CD14-positive monocyte (primary cell): ENCODE data around the gene TNIK. TPM values are rescaled to one million over a fixed set of nuclear protein-coding genes. Genes with fewer than 3 reads are reported as not detected.

Experiments
- DNase-seq, 3 donors: peaks; one replicate each; pipeline ENCODE4 v3.0.0-alpha.2; 2011 to 2022
- H2AFZ ChIP-seq: 2 replicates; pipeline ENCODE4 v1.6.0; 2012; ENCODE audit warnings: mild to moderate bottlenecking, low read depth, low read length, inconsistent platforms; ENCODE audit not compliant: insufficient read depth, poor library complexity, severe bottlenecking
- H3K27ac ChIP-seq, 2 donors: 1 replicate in 1 of 2; 2 replicates in 1 of 2; pipeline ENCODE4 v1.5.1; 2012 to 2013; ENCODE audit warnings: low read length in 2 of 2, control low read depth in 1 of 2, inconsistent platforms in 1 of 2, low read depth in 1 of 2, mild to moderate bottlenecking in 1 of 2
- H3K27me3 ChIP-seq, 2 donors: one replicate each; pipeline versions ENCODE4 v1.6.0 to v1.6.1; 2011 to 2013; ENCODE audit warnings: low read length in 2 of 2; ENCODE audit not compliant: control insufficient read depth in 2 of 2, insufficient read depth in 2 of 2
- H3K36me3 ChIP-seq, 2 donors: replicated peaks in 1 of 2; 1 replicate in 1 of 2; 2 replicates in 1 of 2; pipeline versions ENCODE4 v1.5.1 to v1.6.1; 2012 to 2013; ENCODE audit warnings: low read length in 2 of 2, control low read depth in 1 of 2, inconsistent platforms in 1 of 2, mild to moderate bottlenecking in 1 of 2; ENCODE audit not compliant: insufficient read depth in 2 of 2, control insufficient read depth in 1 of 2
- H3K4me1 ChIP-seq, 2 donors: 1 replicate in 1 of 2; 2 replicates in 1 of 2; pipeline versions ENCODE4 v1.5.1 to v1.6.1; 2012 to 2013; ENCODE audit warnings: low read length in 2 of 2, control low read depth in 1 of 2, inconsistent platforms in 1 of 2, mild to moderate bottlenecking in 1 of 2, moderate library complexity in 1 of 2; ENCODE audit not compliant: insufficient read depth in 2 of 2, control insufficient read depth in 1 of 2
- H3K4me2 ChIP-seq: replicated peaks from 2 replicates; pipeline ENCODE3; 2012; ENCODE audit warnings: low read length, moderate library complexity, mild to moderate bottlenecking; ENCODE audit not compliant: poor library complexity, severe bottlenecking; ENCODE audit errors: extremely low read depth
- H3K4me3 ChIP-seq, 3 experiments: fragments of 200-600 bp in 1 of 3; sonication (generic) in 1 of 3; replicated peaks in 1 of 3; 1 replicate in 2 of 3; 2 replicates in 1 of 3; pipeline ENCODE4 v1.5.1; 2011 to 2013; ENCODE audit warnings: low read length in 3 of 3, mild to moderate bottlenecking in 3 of 3, control low read depth in 2 of 3, low read depth in 2 of 3, inconsistent platforms in 1 of 3, moderate library complexity in 1 of 3
- H3K79me2 ChIP-seq: 2 replicates; pipeline ENCODE4 v1.6.0; 2012; ENCODE audit warnings: mild to moderate bottlenecking, control low read depth, inconsistent platforms, low read length, moderate library complexity; ENCODE audit not compliant: insufficient read depth
- H3K9ac ChIP-seq: 2 replicates; pipeline ENCODE4 v1.6.0; 2017; ENCODE audit warnings: low read length, mild to moderate bottlenecking; ENCODE audit not compliant: insufficient read depth, poor library complexity, severe bottlenecking
- H3K9me3 ChIP-seq, 2 donors: replicated peaks in 1 of 2; 1 replicate in 1 of 2; 2 replicates in 1 of 2; pipeline versions ENCODE4 v1.5.1 to v1.6.1; 2012 to 2013; ENCODE audit warnings: low read length in 2 of 2, control low read depth in 1 of 2; ENCODE audit not compliant: control insufficient read depth in 1 of 2, insufficient read depth in 1 of 2
- H4K20me1 ChIP-seq: 2 replicates; pipeline ENCODE4 v1.6.0; 2012; ENCODE audit warnings: mild to moderate bottlenecking, low read length, control low read depth, moderate library complexity; ENCODE audit not compliant: insufficient read depth
- H3K27ac Mint-ChIP-seq, 7 donors: one replicate each; pipeline ENCODE4 v1.8.0; 2020; ENCODE audit warnings: mild to moderate bottlenecking in 7 of 7, mixed read lengths in 7 of 7, moderate library complexity in 6 of 7, inconsistent platforms in 2 of 7
- H3K27me3 Mint-ChIP-seq, 3 donors: one replicate each; pipeline ENCODE4 v1.8.0; 2021 to 2022; ENCODE audit warnings: low read depth in 3 of 3, mild to moderate bottlenecking in 3 of 3, mixed read lengths in 3 of 3, moderate library complexity in 3 of 3, inconsistent platforms in 1 of 3
- H3K36me3 Mint-ChIP-seq, 2 donors: one replicate each; pipeline ENCODE4 v1.8.0; 2020; ENCODE audit warnings: mixed read lengths in 2 of 2, inconsistent platforms in 1 of 2, mild to moderate bottlenecking in 1 of 2
- H3K4me1 Mint-ChIP-seq: one replicate; pipeline ENCODE4 v1.8.0; 2020; ENCODE audit warnings: mild to moderate bottlenecking, mixed read lengths
- H3K4me3 Mint-ChIP-seq, 2 donors: one replicate each; pipeline ENCODE4 v1.8.0; 2020; ENCODE audit warnings: mild to moderate bottlenecking in 2 of 2, mixed read lengths in 2 of 2, moderate library complexity in 1 of 2
- H3K9me3 Mint-ChIP-seq, 7 donors: one replicate each; pipeline ENCODE4 v1.8.0; 2020 to 2022; ENCODE audit warnings: mixed read lengths in 7 of 7, mild to moderate bottlenecking in 6 of 7, moderate library complexity in 6 of 7, inconsistent platforms in 2 of 7
- WGBS: methylation state at CpG from one replicate; pipeline ENCODE4 v1.1.5; 2013; ENCODE audit warnings: missing lambda C conversion rate; ENCODE audit not compliant: insufficient coverage; 5-methylcytosine and 5-hydroxymethylcytosine counted together
- intact Hi-C, 2 donors: fragments of 100-400 bp; cut with micrococcal nuclease; formaldehyde crosslinking; loops; one replicate each; pipeline versions ENCODE4 v1.15.0 to v1.15.1; 2023
- polyA plus RNA-seq, 3 donors: library from polyadenylated mRNA; depleted of rRNA in 1 of 3; unstranded in 2 of 3; stranded (reverse) in 1 of 3; fragments of 300-500 nt in 2 of 3; fragments of >200 nt in 1 of 3; fragmentation: Illumina TruSeq in 2 of 3; gene quantifications; 1 replicate in 2 of 3; 2 replicates in 1 of 3; pipeline ENCODE4 v1.2.3, GENCODE V29; 2012 to 2021
- TF ChIP-seq, protein P1 (sequence below): fragments of 200-600 bp; IDR thresholded peaks from one replicate; pipeline ENCODE4 v1.8.0; 2022; ENCODE audit warnings: antibody characterized with exemption, mild to moderate bottlenecking

Gene TNIK
- polyA plus RNA-seq, 3 donors: 0.36 to 1.8 (median 0.75) TPM

DNA sequence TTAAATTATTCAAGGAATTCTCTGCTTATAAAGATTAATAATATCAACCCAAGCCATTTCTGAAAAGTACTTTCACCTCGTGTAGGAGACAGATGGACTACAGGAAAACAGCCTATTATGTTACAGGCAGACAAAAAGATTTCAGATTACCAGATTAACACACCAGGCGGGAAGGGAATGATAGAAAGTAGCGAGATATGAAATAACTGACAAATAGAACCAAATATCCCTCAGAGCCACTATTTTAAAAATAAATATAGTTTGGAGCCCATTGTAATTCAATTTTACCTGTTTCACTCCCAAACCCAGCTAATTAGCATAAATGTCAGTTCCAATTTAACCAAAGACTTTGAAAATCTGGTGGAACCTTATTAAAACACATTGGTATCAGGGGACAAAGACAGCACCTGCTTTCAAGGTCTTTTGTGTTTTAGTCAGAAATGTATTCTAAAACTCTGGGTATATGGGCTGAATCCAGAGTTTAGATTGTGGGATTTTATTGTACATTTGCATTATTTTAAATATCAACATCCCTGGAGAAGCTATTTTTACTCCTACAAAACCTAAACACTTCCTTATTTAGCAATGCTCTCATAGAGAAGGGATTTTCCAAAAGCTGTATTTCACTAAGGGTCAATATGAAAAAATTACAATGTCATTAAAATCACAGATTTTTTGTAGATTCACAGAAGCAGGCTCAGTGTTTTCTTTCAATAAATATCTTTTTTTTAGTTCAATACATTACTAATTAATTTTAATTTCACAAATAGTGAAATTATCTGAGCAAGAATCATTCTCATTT is 138.4 kb downstream of the TNIK start:
- Mint-ChIP-seq H3K9me3 (peaks cover 0 to 3% (median 0%) of the 10 kb centered on the region in 7 donors), H3K27ac (no peak overlapping the region), H3K4me1 (no peaks in the 10 kb centered on the region), H3K27me3 (no peaks in the 10 kb centered on the region), H3K4me3 (no peak overlapping the region), H3K36me3 (no peaks in the 10 kb centered on the region)
- Histone ChIP-seq H3K36me3 (no peaks in the 10 kb centered on the region), H2AFZ (no peak overlapping the region), H4K20me1 (no peaks in the 10 kb centered on the region), H3K4me2 (no peak overlapping the region), H3K27me3 (no peaks in the 10 kb centered on the region), H3K4me3 (no peak overlapping the region), H3K79me2 (no peaks in the 10 kb centered on the region), H3K9ac (no peak overlapping the region), H3K27ac (no peak overlapping the region), H3K9me3 (no peaks in the 10 kb centered on the region), H3K4me1 (no peaks in the 10 kb centered on the region)
- no CpG with 5 or more reads among the region's 3 CpGs for WGBS
- intact Hi-C loops: no loop called here
- no peak for DNase-seq
- TF ChIP-seq, protein P1, sequence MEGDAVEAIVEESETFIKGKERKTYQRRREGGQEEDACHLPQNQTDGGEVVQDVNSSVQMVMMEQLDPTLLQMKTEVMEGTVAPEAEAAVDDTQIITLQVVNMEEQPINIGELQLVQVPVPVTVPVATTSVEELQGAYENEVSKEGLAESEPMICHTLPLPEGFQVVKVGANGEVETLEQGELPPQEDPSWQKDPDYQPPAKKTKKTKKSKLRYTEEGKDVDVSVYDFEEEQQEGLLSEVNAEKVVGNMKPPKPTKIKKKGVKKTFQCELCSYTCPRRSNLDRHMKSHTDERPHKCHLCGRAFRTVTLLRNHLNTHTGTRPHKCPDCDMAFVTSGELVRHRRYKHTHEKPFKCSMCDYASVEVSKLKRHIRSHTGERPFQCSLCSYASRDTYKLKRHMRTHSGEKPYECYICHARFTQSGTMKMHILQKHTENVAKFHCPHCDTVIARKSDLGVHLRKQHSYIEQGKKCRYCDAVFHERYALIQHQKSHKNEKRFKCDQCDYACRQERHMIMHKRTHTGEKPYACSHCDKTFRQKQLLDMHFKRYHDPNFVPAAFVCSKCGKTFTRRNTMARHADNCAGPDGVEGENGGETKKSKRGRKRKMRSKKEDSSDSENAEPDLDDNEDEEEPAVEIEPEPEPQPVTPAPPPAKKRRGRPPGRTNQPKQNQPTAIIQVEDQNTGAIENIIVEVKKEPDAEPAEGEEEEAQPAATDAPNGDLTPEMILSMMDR: no peak

DNA sequence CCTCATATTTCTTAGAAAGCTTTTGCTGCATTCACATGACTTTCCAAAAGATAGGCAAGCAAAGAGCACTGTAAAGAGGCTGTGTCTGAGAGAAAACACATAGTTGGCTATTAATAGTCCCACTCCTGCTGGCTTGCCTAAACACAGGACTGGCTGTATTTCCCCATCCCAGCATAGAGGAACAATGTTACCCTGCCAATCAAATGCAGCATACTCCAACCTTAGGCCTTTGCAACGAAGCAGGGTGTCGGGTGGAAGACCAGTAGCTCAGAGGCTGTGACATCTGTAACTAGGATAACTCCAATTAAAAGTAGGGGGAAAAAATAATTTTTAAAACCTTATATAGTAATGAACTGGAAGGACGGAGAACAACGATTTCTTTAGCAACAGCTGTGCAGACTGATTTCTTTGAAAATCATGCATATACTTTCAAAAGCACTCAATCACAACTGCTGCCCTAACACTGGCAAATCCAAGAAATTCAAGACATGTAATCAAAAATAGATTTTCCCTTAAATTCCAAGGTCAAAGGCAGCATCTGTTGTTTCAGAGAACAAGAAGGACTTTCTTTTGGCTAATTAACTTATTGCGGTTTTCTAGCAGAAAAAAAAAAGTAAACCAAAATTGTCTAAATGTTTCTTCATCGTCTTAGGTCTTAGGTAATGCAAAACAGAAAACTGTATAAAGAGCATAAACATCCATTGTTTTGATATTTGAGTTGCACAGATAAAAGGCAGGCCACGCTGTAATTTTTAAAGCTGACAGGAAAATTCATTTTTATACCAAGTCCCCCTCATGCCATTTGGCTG is 139.3 kb downstream of the TNIK start:
- no peaks in the 10 kb centered on the region for H3K4me1 ChIP-seq
- Mint-ChIP-seq H3K4me3 (no peak overlapping the region), H3K36me3 (no peaks in the 10 kb centered on the region), H3K27ac (peak overlapping the region in 1 of 7 donors; percentile 60), H3K9me3 (peaks cover 0 to 3% (median 0%) of the 10 kb centered on the region in 7 donors), H3K27me3 (no peaks in the 10 kb centered on the region), H3K4me1 (no peaks in the 10 kb centered on the region)
- no peak overlapping the region for H3K4me2 ChIP-seq
- TF ChIP-seq, protein P1: no peak
- no peaks in the 10 kb centered on the region for H3K27me3 ChIP-seq
- no peaks in the 10 kb centered on the region for H3K9me3 ChIP-seq
- no peak overlapping the region for H2AFZ ChIP-seq
- no peak overlapping the region for H3K9ac ChIP-seq
- H4K20me1 ChIP-seq: no peaks in the 10 kb centered on the region
- no CpG with 5 or more reads among the region's 7 CpGs for WGBS
- no peaks in the 10 kb centered on the region for H3K79me2 ChIP-seq
- H3K27ac ChIP-seq: no peak overlapping the region
- no peak overlapping the region for H3K4me3 ChIP-seq
- DNase-seq: no peak
- no peaks in the 10 kb centered on the region for H3K36me3 ChIP-seq
- intact Hi-C loops: no loop called here
